ENCODE results near the gene KNCN. TPM values are rescaled to one million over a fixed set of nuclear protein-coding genes. Genes with fewer than 3 reads are reported as not detected.
A peak's percentile ranks its signal among the peaks of the same experiment; 100 is the strongest.

KNCN gene
- not detected for total RNA-seq

DNA sequence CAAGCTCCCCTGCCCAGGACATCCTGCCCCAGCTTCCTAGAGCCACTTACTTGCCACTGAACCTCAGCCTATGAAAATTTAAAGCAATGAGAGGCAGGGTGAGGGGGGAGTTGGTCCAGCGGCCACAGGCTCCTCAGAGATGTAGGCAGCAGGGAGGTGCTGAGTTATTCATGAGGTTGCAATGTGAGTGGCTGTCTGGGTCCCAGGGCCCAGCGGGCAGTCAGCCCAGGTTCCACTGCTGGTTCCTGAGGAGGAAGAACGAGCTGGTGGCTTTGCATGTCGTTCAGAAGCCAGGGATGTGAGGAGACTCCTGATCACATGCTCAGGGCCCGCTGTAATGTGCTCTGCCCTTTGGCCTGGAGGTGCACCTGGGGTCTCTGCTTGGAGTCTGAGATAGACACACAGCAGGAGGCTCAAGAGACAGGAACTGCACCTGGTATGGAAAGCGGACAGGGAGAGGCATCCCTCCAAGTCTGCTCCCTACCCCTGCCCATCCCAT lies at the start of gene KNCN:
TSS of gene KNCN (minus strand) at position 51 of the 499 bp plus-strand sequence. CDS start 432 bp downstream, outside the sequence.
- Histone ChIP-seq H3K27me3 (no peaks in the 10 kb centered on the region), H3K36me3 (no peaks in the 10 kb centered on the region)

DNA sequence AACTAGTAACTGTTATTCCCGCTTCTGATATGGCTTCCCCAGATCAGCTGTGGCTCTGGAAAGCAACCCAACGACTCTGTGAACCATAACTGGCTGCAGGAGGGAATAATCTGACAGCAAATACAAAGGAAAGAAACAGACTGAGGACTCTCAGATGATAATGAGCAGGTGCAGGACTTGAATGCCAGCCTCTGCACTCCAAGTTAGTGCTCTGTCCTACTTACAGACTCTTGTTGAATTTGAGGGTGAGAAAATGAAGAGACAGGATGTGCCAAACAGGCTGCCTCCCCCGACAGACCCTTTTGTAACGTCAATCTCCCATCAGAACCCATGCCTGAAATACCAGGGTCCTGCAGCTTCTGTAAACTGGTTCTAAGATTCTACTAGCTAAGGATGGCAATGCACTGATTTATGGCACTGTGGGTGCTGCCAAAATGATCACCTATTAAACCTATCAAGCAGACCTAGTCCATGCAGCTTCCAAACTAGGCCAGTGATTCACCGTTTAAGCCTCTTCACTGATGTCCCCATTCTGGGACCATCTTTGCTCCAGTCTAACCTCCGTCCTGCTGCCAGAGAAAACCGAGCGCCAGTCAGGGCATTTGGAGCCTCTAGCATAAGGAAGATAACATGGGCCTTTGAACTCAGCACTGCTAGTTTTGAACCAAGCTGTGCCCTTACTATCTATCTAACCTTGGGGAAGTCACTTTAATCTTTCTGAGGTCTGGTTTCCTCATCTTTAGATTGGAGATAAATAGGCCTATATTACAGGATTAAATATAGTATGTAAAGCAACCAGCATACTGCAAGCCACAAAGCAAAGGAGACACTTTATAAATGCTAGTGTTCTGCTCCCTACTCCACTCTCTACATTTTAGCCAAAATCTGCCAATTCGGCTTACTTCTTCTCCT lies 47.9 kb upstream of the KNCN start:
- Histone ChIP-seq H3K4me3 (no peak overlapping the region), H3K9me3 (no peaks in the 10 kb centered on the region), H3K27ac (no peak overlapping the region), H3K27me3 (no peaks in the 10 kb centered on the region), H3K4me1 (peaks cover 0 to 51% of the 10 kb centered on the region in 2 donors), H3K36me3 (no peaks in the 10 kb centered on the region)
- no peak for DNase-seq (ENCODE audit: low spot score)
- TF ChIP-seq, protein P1, sequence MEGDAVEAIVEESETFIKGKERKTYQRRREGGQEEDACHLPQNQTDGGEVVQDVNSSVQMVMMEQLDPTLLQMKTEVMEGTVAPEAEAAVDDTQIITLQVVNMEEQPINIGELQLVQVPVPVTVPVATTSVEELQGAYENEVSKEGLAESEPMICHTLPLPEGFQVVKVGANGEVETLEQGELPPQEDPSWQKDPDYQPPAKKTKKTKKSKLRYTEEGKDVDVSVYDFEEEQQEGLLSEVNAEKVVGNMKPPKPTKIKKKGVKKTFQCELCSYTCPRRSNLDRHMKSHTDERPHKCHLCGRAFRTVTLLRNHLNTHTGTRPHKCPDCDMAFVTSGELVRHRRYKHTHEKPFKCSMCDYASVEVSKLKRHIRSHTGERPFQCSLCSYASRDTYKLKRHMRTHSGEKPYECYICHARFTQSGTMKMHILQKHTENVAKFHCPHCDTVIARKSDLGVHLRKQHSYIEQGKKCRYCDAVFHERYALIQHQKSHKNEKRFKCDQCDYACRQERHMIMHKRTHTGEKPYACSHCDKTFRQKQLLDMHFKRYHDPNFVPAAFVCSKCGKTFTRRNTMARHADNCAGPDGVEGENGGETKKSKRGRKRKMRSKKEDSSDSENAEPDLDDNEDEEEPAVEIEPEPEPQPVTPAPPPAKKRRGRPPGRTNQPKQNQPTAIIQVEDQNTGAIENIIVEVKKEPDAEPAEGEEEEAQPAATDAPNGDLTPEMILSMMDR (IDR thresholded peaks at IDR 0.05), result no peak

More for the DNA sequence above, at the start of gene KNCN:
- H3K4me1 ChIP-seq, result no peaks in the 10 kb centered on the region
- no peak within 1 kb of the TSS for H3K4me3 ChIP-seq
- DNase-seq (ENCODE audit: low spot score), result no peak
- TF ChIP-seq, protein P1 (IDR thresholded peaks at IDR 0.05), result no peak
- no peaks in the 10 kb centered on the region for H3K9me3 ChIP-seq
- H3K27ac ChIP-seq, result no peak within 1 kb of the TSS

DNA sequence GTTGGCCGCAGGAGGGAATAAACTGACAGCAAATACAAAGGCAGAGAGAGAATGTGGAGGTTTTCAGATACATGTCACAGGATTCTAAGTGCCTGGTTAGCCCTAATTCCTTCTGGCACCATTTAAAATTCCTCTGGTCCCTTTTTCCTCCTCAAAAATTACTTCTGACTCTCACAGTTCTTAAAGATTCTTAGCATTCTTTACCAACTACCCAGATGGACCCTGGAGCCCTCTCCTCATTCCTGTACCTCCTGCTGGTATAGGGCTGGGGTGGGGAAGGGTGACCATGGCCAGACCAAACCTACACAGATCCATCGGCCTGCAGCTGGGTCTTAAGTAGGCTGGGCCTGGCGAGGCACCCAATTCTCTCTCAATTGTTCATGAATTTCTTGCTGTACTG lies 45.4 kb upstream of the KNCN start:
- Histone ChIP-seq H3K4me3 (no peak overlapping the region), H3K36me3 (peaks cover 21% of the 10 kb centered on the region), H3K4me1 (peaks cover 0 to 35% of the 10 kb centered on the region in 2 donors), H3K9me3 (no peaks in the 10 kb centered on the region), H3K27me3 (no peaks in the 10 kb centered on the region), H3K27ac (no peak overlapping the region)
- TF ChIP-seq, protein P1 (IDR thresholded peaks at IDR 0.05), result no peak
- no peak for DNase-seq (ENCODE audit: low spot score)

DNA sequence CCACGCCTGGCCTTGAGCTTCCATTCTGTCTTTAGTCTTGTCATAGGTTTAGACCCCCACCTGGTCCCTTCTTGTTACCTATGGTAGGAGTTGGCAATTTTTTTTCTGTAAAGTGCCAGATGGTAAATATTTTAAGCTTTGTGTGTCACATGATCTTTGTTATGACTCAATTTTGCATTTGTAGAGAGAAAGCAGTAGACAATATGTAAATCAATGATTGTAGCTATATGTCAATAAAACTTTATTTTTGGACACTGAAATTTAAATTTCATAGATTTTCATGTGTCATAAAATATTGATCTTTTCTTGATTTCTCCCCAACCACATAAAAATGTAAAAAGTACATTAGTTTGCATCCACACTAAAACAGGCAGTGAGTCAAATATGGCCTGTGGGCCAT lies 44.6 kb upstream of the KNCN start:
- H3K27me3 ChIP-seq, result no peaks in the 10 kb centered on the region
- H3K4me1 ChIP-seq, result peaks cover 0 to 31% of the 10 kb centered on the region in 2 donors
- TF ChIP-seq, protein P1 (IDR thresholded peaks at IDR 0.05), result no peak
- peak overlapping the region; percentile 17 to 57 for H3K27ac ChIP-seq
- H3K4me3 ChIP-seq, result no peak overlapping the region
- H3K36me3 ChIP-seq, result peaks cover 29% of the 10 kb centered on the region
- no peaks in the 10 kb centered on the region for H3K9me3 ChIP-seq
- DNase-seq (ENCODE audit: low spot score), result no peak

DNA sequence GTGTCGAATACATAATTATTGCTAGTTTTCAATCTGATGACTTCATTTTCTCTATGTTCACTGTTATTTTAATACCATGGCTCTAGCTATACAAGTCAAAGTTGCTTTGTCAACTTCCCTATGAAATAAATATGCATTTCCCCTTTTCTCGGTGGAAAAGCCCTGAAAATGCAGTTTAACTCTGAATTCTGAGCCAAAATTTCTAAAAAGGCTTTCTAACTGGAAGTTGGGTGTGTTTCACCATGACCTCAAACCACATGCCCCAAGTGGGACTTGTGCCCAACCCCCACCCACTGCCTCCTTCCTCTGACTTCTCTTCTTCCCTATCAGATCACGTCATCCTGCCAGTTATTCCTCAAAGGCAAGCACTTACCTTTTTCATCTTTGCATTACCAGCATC lies 43.7 kb upstream of the KNCN start:
- peaks cover 0 to 26% of the 10 kb centered on the region in 2 donors for H3K4me1 ChIP-seq
- H3K27ac ChIP-seq, result peak overlapping the region; percentile 17 to 57
- H3K4me3 ChIP-seq, result no peak overlapping the region
- H3K36me3 ChIP-seq, result peaks cover 37% of the 10 kb centered on the region
- TF ChIP-seq, protein P1 (IDR thresholded peaks at IDR 0.05), result no peak
- DNase-seq (ENCODE audit: low spot score), result peak; percentile 86
- H3K27me3 ChIP-seq, result no peaks in the 10 kb centered on the region
- no peaks in the 10 kb centered on the region for H3K9me3 ChIP-seq

Data from right atrium auricular region (tissue), 2 donors.